Neuronal stem cell (in vitro differentiated cells): ENCODE results near the gene JAML.

Experiments used
- DNase-seq: peaks from one replicate; pipeline ENCODE4 v3.0.0-alpha.2; 2013; ENCODE audit warnings: low spot score
- H2AFZ ChIP-seq: one replicate; pipeline ENCODE4 v1.6.1; 2013; ENCODE audit warnings: mild to moderate bottlenecking, low read length, inconsistent platforms
- H2AK5ac ChIP-seq: 2 replicates; pipeline ENCODE4 v1.6.1; 2013; ENCODE audit warnings: low read depth, mild to moderate bottlenecking, inconsistent platforms, low read length, moderate library complexity, mixed read lengths
- H2BK120ac ChIP-seq: 2 replicates; pipeline ENCODE4 v1.6.1; 2013; ENCODE audit warnings: low read depth, mild to moderate bottlenecking, inconsistent platforms, low read length, moderate library complexity, mixed read lengths
- H2BK12ac ChIP-seq: one replicate; pipeline ENCODE4 v1.6.1; 2013; ENCODE audit warnings: low read length, inconsistent platforms
- H2BK15ac ChIP-seq: 2 replicates; pipeline ENCODE4 v1.6.1; 2013; ENCODE audit warnings: mild to moderate bottlenecking, low read length, inconsistent platforms, mixed read lengths
- H2BK5ac ChIP-seq: one replicate; pipeline ENCODE4 v1.6.1; 2013; ENCODE audit warnings: inconsistent platforms, mild to moderate bottlenecking, low read length, moderate library complexity
- H3K14ac ChIP-seq: one replicate; pipeline ENCODE4 v1.6.1; 2013; ENCODE audit warnings: low read length, inconsistent platforms
- H3K18ac ChIP-seq: 2 replicates; pipeline ENCODE4 v1.6.1; 2013; ENCODE audit warnings: low read length, inconsistent platforms
- H3K23ac ChIP-seq: 2 replicates; pipeline ENCODE4 v1.6.1; 2013; ENCODE audit warnings: low read depth, mild to moderate bottlenecking, mixed read lengths, low read length, inconsistent platforms; ENCODE audit not compliant: poor library complexity
- H3K27ac ChIP-seq: replicated peaks from 3 replicates; pipeline ENCODE4 v1.5.1; 2013; ENCODE audit warnings: low read length, inconsistent platforms
- H3K27me3 ChIP-seq, 3 experiments: 2 replicates each; pipeline ENCODE4 v1.6.1; 2013; ENCODE audit warnings: low read length in 3 of 3, mild to moderate bottlenecking in 2 of 3, inconsistent platforms in 1 of 3, low read depth in 1 of 3, mixed read lengths in 1 of 3, moderate library complexity in 1 of 3; ENCODE audit not compliant: control insufficient read depth in 3 of 3, insufficient read depth in 3 of 3
- H3K36me3 ChIP-seq, 2 donors: replicated peaks in 1 of 2; 2 replicates each; pipeline ENCODE4 v1.6.1; 2013; ENCODE audit warnings: low read length in 2 of 2; ENCODE audit not compliant: control insufficient read depth in 2 of 2, insufficient read depth in 2 of 2
- H3K4ac ChIP-seq: 2 replicates; pipeline ENCODE4 v1.6.1; 2013; ENCODE audit warnings: inconsistent platforms, mild to moderate bottlenecking, low read length, moderate library complexity
- H3K4me1 ChIP-seq, 2 donors: 1 replicate in 1 of 2; 2 replicates in 1 of 2; pipeline ENCODE4 v1.6.1; 2013; ENCODE audit warnings: low read length in 2 of 2, low read depth in 1 of 2; ENCODE audit not compliant: control insufficient read depth in 2 of 2, insufficient read depth in 1 of 2
- H3K4me2 ChIP-seq: one replicate; pipeline ENCODE4 v1.6.1; 2013; ENCODE audit warnings: mild to moderate bottlenecking, low read length, inconsistent platforms; ENCODE audit not compliant: insufficient read depth, poor library complexity, severe bottlenecking
- H3K4me3 ChIP-seq, 2 donors: 2 replicates each; pipeline ENCODE4 v1.5.1; 2013; ENCODE audit warnings: low read length in 2 of 2, mild to moderate bottlenecking in 2 of 2, inconsistent platforms in 1 of 2, moderate library complexity in 1 of 2
- H3K79me1 ChIP-seq: one replicate; pipeline ENCODE4 v1.6.1; 2013; ENCODE audit warnings: low read depth, mild to moderate bottlenecking, inconsistent platforms, low read length, moderate library complexity
- H3K9ac ChIP-seq: one replicate; pipeline ENCODE4 v1.6.1; 2013; ENCODE audit warnings: mild to moderate bottlenecking, low read depth, low read length, inconsistent platforms; ENCODE audit not compliant: poor library complexity
- H3K9me3 ChIP-seq, 2 donors: replicated peaks in 1 of 2; 2 replicates each; pipeline versions ENCODE3 to v1.6.1; 2013; ENCODE audit warnings: low read length in 2 of 2, mild to moderate bottlenecking in 2 of 2, inconsistent platforms in 1 of 2, low read depth in 1 of 2, mixed read lengths in 1 of 2, moderate library complexity in 1 of 2; ENCODE audit not compliant: control insufficient read depth in 2 of 2, insufficient read depth in 1 of 2
- H4K8ac ChIP-seq: one replicate; pipeline ENCODE4 v1.6.1; 2013; ENCODE audit warnings: low read depth, mild to moderate bottlenecking, inconsistent platforms, low read length, moderate library complexity
- H4K91ac ChIP-seq: one replicate; pipeline ENCODE4 v1.6.1; 2013; ENCODE audit warnings: low read length, low read depth, mild to moderate bottlenecking, inconsistent platforms; ENCODE audit not compliant: poor library complexity
- WGBS, 2 donors: extraction: QIAGEN DNeasy Blood & Tissue Kit; methylation state at CpG; one replicate each; pipeline ENCODE4 v1.1.7; 2013; ENCODE audit warnings: missing lambda C conversion rate in 2 of 2, mixed read lengths in 1 of 2; ENCODE audit not compliant: insufficient read length in 2 of 2, insufficient replicate concordance in 1 of 2; ENCODE audit errors: extremely low coverage in 2 of 2; 5-methylcytosine and 5-hydroxymethylcytosine counted together

JAML gene

DNA sequence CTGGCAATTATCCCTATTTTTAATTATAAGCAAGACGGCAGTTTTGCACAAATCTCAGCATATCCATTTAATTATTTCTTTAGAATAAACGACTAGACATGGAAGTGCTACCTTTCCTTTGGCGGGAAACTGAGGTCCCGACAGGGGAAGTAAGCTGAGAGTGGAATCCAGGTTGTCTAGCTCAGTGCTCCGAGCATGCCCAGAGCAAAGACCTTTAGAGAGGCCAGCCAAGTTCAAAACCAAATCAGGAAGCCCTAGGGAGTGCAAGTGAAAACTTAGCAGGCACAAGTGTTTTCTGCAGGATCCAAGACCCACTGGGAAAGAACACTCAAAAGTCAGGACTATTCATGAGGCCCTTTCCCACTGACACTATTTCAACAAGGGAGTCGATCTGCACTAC, 25.7 kb downstream of the JAML start:
- H3K4me1 ChIP-seq: peaks cover 0 to 4% of the 10 kb centered on the region in 2 donors
- H2BK5ac ChIP-seq: no peak overlapping the region
- H3K9me3 ChIP-seq: no peaks in the 10 kb centered on the region
- no peak overlapping the region for H3K27ac ChIP-seq
- no peak overlapping the region for H3K9ac ChIP-seq
- no peak overlapping the region for H3K18ac ChIP-seq
- no peak for DNase-seq
- WGBS, 2 donors: no CpG with 5 or more reads among the region's 6 CpGs
- no peak overlapping the region for H2BK120ac ChIP-seq
- no peak overlapping the region for H2BK15ac ChIP-seq
- H4K91ac ChIP-seq: no peak overlapping the region
- no peak overlapping the region for H3K4me3 ChIP-seq
- H3K14ac ChIP-seq: no peak overlapping the region
- H3K36me3 ChIP-seq: no peaks in the 10 kb centered on the region
- H3K23ac ChIP-seq: no peak overlapping the region
- no peak overlapping the region for H2BK12ac ChIP-seq
- no peak overlapping the region for H3K4me2 ChIP-seq
- H2AFZ ChIP-seq: no peak overlapping the region
- H2AK5ac ChIP-seq: no peak overlapping the region
- H3K27me3 ChIP-seq: peaks cover 0 to 35% (median 2%) of the 10 kb centered on the region in 3 experiments
- no peaks in the 10 kb centered on the region for H3K79me1 ChIP-seq
- no peak overlapping the region for H3K4ac ChIP-seq
- no peak overlapping the region for H4K8ac ChIP-seq

DNA sequence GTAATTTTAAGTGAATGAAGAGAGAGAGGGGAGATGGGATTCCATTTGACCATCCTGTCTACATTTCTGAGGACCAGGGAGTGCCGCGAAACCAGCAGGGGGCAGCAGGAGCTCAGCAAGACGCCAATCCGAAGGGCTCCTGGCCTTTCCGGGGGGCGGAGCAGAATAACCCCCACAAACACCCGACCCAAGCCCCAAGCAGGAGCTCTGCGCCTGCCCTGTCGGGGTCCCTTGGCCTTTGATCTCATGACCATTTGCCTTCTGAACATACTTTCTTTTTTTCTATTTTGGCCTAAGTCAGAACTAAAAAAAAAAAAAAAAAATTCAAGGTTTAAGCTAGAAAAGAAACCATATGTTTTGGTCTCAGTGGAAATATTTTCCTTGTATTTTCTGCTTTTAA, 26.4 kb downstream of the JAML start:
- no CpG with 5 or more reads among the region's 9 CpGs for WGBS, 2 donors

DNA sequence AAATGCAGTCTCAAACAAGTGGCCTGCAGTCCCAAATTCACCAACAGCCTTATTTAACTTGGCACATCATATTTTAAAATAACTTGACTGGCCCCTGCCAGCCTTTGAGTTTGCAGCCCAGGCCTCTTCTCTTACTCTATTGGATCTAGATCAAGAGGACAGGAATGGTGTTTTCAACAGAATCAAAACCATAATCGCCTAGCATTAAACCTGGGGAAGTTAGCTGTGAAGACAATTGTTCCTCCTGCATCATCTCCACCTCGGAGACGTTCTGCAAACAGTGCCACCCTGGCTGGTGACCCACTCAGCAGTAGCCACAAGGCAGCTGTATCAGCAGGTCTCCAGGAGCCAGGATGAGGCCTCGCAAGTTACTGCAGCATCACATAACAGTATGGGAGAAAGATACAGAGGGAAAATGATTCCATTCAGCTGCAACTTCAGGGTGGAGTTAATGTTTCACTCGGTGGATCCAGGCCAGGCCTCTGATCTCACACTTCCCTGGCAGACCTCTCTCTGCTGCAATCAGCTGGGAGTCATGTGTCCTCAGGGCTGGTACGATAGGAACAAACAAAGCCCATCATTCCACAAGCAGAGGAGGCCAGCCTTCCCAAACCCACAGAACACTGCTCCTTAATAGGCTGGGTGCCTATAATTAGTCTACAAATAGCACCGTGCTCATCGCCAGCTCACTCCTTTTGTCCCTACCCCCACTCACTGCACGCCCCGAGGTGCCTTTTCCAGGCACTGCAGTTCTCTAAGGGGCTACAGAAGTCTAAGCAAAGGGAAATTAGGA, 29.8 kb downstream of the JAML start:
- no peak overlapping the region for H2BK5ac ChIP-seq
- H2AK5ac ChIP-seq: no peak overlapping the region
- WGBS, 2 donors: no CpG with 5 or more reads among the region's 10 CpGs
- no peak overlapping the region for H2BK120ac ChIP-seq
- H3K9ac ChIP-seq: peak overlapping the region; percentile 34
- H3K9me3 ChIP-seq: no peaks in the 10 kb centered on the region
- no peaks in the 10 kb centered on the region for H3K36me3 ChIP-seq
- H3K18ac ChIP-seq: peak overlapping the region; percentile 81
- no peak overlapping the region for H2BK15ac ChIP-seq
- no peak overlapping the region for H2AFZ ChIP-seq
- no peak overlapping the region for H3K4ac ChIP-seq
- no peak overlapping the region for H3K4me3 ChIP-seq
- no peak overlapping the region for H3K23ac ChIP-seq
- H3K4me2 ChIP-seq: no peak overlapping the region
- no peak overlapping the region for H3K14ac ChIP-seq
- no peaks in the 10 kb centered on the region for H3K79me1 ChIP-seq
- H4K8ac ChIP-seq: no peak overlapping the region
- no peak for DNase-seq
- no peak overlapping the region for H2BK12ac ChIP-seq
- no peak overlapping the region for H4K91ac ChIP-seq
- H3K27ac ChIP-seq: no peak overlapping the region
- H3K4me1 ChIP-seq: peaks cover 0 to 4% of the 10 kb centered on the region in 2 donors
- peaks cover 0 to 6% (median 0%) of the 10 kb centered on the region in 3 experiments for H3K27me3 ChIP-seq

More for the DNA sequence above, 26.4 kb downstream of the JAML start:
- H4K91ac ChIP-seq: no peak overlapping the region
- H3K23ac ChIP-seq: no peak overlapping the region
- H2BK5ac ChIP-seq: no peak overlapping the region
- H3K79me1 ChIP-seq: no peaks in the 10 kb centered on the region
- no peak overlapping the region for H3K14ac ChIP-seq
- H2BK12ac ChIP-seq: no peak overlapping the region
- DNase-seq: no peak
- H2BK120ac ChIP-seq: no peak overlapping the region
- H2BK15ac ChIP-seq: no peak overlapping the region
- no peaks in the 10 kb centered on the region for H3K9me3 ChIP-seq
- H3K9ac ChIP-seq: no peak overlapping the region
- no peak overlapping the region for H4K8ac ChIP-seq
- peaks cover 0 to 30% (median 2%) of the 10 kb centered on the region in 3 experiments for H3K27me3 ChIP-seq
- H3K27ac ChIP-seq: no peak overlapping the region
- no peak overlapping the region for H3K4me2 ChIP-seq
- H3K4me1 ChIP-seq: peaks cover 0 to 4% of the 10 kb centered on the region in 2 donors
- H2AFZ ChIP-seq: no peak overlapping the region
- no peak overlapping the region for H3K18ac ChIP-seq
- H3K4ac ChIP-seq: no peak overlapping the region
- no peak overlapping the region for H2AK5ac ChIP-seq
- H3K36me3 ChIP-seq: no peaks in the 10 kb centered on the region
- no peak overlapping the region for H3K4me3 ChIP-seq

DNA sequence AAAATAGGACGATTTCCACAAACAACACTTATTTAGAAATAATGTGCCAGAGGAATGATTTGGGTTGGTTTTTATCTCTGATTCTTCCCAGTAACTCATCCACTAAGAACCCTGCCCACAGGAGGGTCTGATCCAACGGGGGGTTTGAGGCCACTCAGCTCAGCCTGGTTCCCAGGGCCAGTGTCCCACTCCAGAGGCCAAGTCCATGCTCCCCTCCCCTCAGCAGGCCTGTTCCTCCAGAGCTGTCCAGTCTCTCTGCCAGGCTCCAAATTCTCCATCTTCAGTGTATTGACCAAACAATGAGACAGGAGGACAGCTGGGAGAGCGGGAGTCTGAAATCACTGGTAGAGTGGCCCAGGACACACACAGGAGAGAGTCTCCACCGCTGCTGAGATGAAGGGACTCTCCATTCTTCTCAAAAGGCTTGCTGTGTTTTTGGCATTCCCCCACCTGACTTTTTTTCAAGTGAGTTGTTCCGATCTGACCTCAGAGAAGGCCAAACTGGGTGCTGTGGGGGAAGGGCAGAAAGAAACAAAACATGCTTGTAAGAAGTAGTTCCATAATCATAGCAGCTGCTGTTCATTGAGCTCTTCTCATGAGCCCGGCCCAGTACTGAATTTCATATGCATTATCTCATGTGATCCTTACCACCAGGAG, 30.8 kb downstream of the JAML start:
- H3K14ac ChIP-seq: no peak overlapping the region
- no peaks in the 10 kb centered on the region for H3K79me1 ChIP-seq
- H4K91ac ChIP-seq: no peak overlapping the region
- WGBS, 2 donors: no CpG with 5 or more reads among the region's 6 CpGs
- no peak overlapping the region for H3K4me2 ChIP-seq
- H3K9ac ChIP-seq: no peak overlapping the region
- H3K4me3 ChIP-seq: no peak overlapping the region
- H3K23ac ChIP-seq: no peak overlapping the region
- no peak overlapping the region for H2AFZ ChIP-seq
- peaks cover 0 to 4% of the 10 kb centered on the region in 2 donors for H3K4me1 ChIP-seq
- H3K4ac ChIP-seq: no peak overlapping the region
- H3K9me3 ChIP-seq: no peaks in the 10 kb centered on the region
- peak overlapping the region; percentile 34 for H2AK5ac ChIP-seq
- H2BK12ac ChIP-seq: no peak overlapping the region
- DNase-seq: no peak
- no peaks in the 10 kb centered on the region for H3K36me3 ChIP-seq
- no peak overlapping the region for H4K8ac ChIP-seq
- no peak overlapping the region for H2BK15ac ChIP-seq
- no peak overlapping the region for H3K18ac ChIP-seq
- H3K27me3 ChIP-seq: peaks cover 0 to 6% (median 0%) of the 10 kb centered on the region in 3 experiments
- no peak overlapping the region for H2BK5ac ChIP-seq
- no peak overlapping the region for H3K27ac ChIP-seq
- no peak overlapping the region for H2BK120ac ChIP-seq
